ENCODE data around the gene LY6G5B.

- TF ChIP-seq CTCF (conservative IDR thresholded peaks at IDR 0.05; ENCODE audit: low read depth, low read length) (no peak), EZH2phosphoT487 (IDR thresholded peaks at IDR 0.05; ENCODE audit: borderline replicate concordance, low read length) (no peak)
These were observed 4.8 kb upstream of the LY6G5B start, which contains the start of gene GPANK1 for GRCh38 chr6:31664790-31665500.

Measured in PC-3 (cell line).